A673 (cell line): Measurements from ENCODE around the gene FXYD4.
"Not testable (repeated sequence)": the region's sequence is repeated elsewhere in the genome, so short reads cannot be mapped to it uniquely, and the experiment has no call there.

ENCODE experiments used
- CTCF ChIP-seq: fragments of 300-800, 200-600 bp; sonication (generic); conservative IDR thresholded peaks from 2 replicates; pipeline ENCODE4 v1.5.1; 2017; ENCODE audit warnings: low read depth, mild to moderate bottlenecking, antibody characterized with exemption, low read length, moderate library complexity, mixed read lengths
- EZH2 ChIP-seq: fragments of 200-600 bp; sonication (generic); IDR thresholded peaks from 2 replicates; pipeline ENCODE4 v1.6.1; 2017; ENCODE audit warnings: borderline replicate concordance, low read depth, mild to moderate bottlenecking, mixed read lengths, antibody characterized with exemption, low read length; ENCODE audit not compliant: poor library complexity, severe bottlenecking

DNA sequence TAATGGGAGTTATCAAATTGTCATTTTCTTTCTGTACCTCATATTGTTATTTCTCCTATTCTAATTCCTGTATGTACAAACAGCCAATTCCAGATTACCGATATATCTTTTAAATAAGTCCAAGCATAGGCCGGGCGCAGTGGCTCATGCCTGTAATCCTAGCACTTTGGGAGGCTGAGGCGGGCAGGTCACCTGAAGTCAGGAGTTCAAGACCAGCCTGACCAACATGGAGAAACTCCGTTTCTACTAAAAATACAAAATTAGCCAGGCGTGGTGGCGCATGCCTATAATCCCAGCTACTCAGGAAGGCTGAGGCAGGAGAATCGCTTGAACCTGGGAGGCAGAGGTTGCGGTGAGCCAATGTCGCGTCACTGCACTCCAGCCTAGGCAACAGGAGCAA is 21.8 kb downstream of the FXYD4 start:
- not testable (repeated sequence) for TF ChIP-seq CTCF, EZH2
